Measurements from ENCODE around the gene OR7G1.

The OR7G1 gene

DNA sequence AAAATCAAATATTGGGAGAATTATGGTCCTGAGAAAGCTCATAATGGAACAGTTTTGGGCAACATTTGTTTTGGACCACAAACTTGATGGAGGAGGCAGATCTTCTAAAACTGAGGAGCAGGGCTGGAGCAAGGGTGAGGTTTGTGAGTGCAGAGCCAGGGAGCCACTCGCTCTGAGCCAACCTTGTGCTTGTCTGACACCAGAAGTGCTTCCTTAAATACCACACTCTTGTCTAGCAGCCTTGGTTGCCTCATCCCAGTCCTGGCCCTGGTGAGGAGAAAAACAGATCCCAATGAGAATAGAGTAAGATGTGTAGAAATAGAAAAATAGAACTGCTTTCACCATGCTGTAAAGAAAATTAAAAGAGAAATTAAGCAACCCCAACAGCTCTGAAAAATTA lies 31.3 kb upstream of the OR7G1 start:
- H3K4me3 ChIP-seq (ENCODE audit: severe bottlenecking) = no peak overlapping the region
- DNase-seq (ENCODE audit: low spot score) = no peak
- ATAC-seq (ENCODE audit: low read depth) = no peak
- TF ChIP-seq CTCF (IDR thresholded peaks at IDR 0.05; ENCODE audit: poor library complexity, severe bottlenecking) = no peak
- H3K27me3 ChIP-seq (ENCODE audit: insufficient read depth, poor library complexity, severe bottlenecking) = no peaks in the 10 kb centered on the region
- no peak overlapping the region for H3K27ac ChIP-seq (ENCODE audit: poor library complexity, severe bottlenecking)
- peaks cover 16% of the 10 kb centered on the region for H3K9me3 ChIP-seq (ENCODE audit: severe bottlenecking)
- no peaks in the 10 kb centered on the region for H3K4me1 ChIP-seq (ENCODE audit: insufficient read depth, poor library complexity, severe bottlenecking)
- H3K36me3 ChIP-seq (ENCODE audit: low read depth) = peaks cover 70% of the 10 kb centered on the region

DNA sequence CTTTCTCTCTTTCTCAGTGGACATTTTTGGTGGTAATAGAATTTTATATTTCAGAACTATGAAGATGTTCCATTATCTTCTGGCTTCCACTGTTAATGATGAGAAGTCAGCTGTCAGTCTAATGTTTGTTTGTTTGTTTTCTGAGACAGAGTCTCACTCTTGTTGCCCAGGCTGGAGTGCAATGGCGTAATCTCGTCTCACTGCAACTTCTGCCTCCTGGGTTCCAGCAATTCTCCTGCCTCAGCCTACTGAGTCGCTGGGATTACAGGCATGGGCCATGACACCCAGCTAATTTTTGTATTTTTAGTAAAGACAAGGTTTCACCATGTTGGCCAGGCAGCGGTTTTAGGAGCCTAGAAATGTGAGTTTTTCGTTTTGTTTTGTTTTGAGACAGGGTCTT lies 29.4 kb upstream of the OR7G1 start:
- TF ChIP-seq CTCF (IDR thresholded peaks at IDR 0.05; ENCODE audit: poor library complexity, severe bottlenecking) = no peak
- ATAC-seq (ENCODE audit: low read depth) (no peak), DNase-seq (ENCODE audit: low spot score) (no peak)
- Histone ChIP-seq H3K4me3 (ENCODE audit: severe bottlenecking) (no peak overlapping the region), H3K27ac (ENCODE audit: poor library complexity, severe bottlenecking) (no peak overlapping the region), H3K4me1 (ENCODE audit: insufficient read depth, poor library complexity, severe bottlenecking) (no peaks in the 10 kb centered on the region), H3K27me3 (ENCODE audit: insufficient read depth, poor library complexity, severe bottlenecking) (no peaks in the 10 kb centered on the region), H3K9me3 (ENCODE audit: severe bottlenecking) (peaks cover 19% of the 10 kb centered on the region), H3K36me3 (ENCODE audit: low read depth) (peaks cover 69% of the 10 kb centered on the region)

- Histone ChIP-seq H3K27ac (ENCODE audit: poor library complexity, severe bottlenecking) (peak within 1 kb of the TSS; percentile 21), H3K4me1 (ENCODE audit: insufficient read depth, poor library complexity, severe bottlenecking) (peaks cover 3% of the 10 kb centered on the region), H3K4me3 (ENCODE audit: severe bottlenecking) (peak within 1 kb of the TSS; percentile 75), H3K9me3 (ENCODE audit: severe bottlenecking) (peaks cover 12% of the 10 kb centered on the region), H3K36me3 (ENCODE audit: low read depth) (peaks cover 38% of the 10 kb centered on the region), H3K27me3 (ENCODE audit: insufficient read depth, poor library complexity, severe bottlenecking) (no peaks in the 10 kb centered on the region)
- ATAC-seq (ENCODE audit: low read depth) = peak; percentile 93
- DNase-seq (ENCODE audit: low spot score) = peak; percentile 89
- TF ChIP-seq CTCF (IDR thresholded peaks at IDR 0.05; ENCODE audit: poor library complexity, severe bottlenecking) = no peak
Observed at GRCh38 chr19:9140159-9140874, 24.8 kb upstream of the OR7G1 start, which contains the start of gene ZNF317. ZNF317 (plus strand) TSS chr19:9140397; CDS start chr19:9156017, 15,620 bp downstream.

GRCh38 chr19:9139609-9140158 lies 24.1 kb upstream of the OR7G1 start:
- H3K9me3 ChIP-seq (ENCODE audit: severe bottlenecking) = peaks cover 11% of the 10 kb centered on the region
- peaks cover 3% of the 10 kb centered on the region for H3K4me1 ChIP-seq (ENCODE audit: insufficient read depth, poor library complexity, severe bottlenecking)
- TF ChIP-seq CTCF (IDR thresholded peaks at IDR 0.05; ENCODE audit: poor library complexity, severe bottlenecking) = no peak
- ATAC-seq (ENCODE audit: low read depth) = no peak
- DNase-seq (ENCODE audit: low spot score) = no peak
- H3K27me3 ChIP-seq (ENCODE audit: insufficient read depth, poor library complexity, severe bottlenecking) = no peaks in the 10 kb centered on the region
- H3K36me3 ChIP-seq (ENCODE audit: low read depth) = peaks cover 32% of the 10 kb centered on the region
- H3K4me3 ChIP-seq (ENCODE audit: severe bottlenecking) = peak overlapping the region; percentile 75
- peak overlapping the region; percentile 21 for H3K27ac ChIP-seq (ENCODE audit: poor library complexity, severe bottlenecking)

DNA sequence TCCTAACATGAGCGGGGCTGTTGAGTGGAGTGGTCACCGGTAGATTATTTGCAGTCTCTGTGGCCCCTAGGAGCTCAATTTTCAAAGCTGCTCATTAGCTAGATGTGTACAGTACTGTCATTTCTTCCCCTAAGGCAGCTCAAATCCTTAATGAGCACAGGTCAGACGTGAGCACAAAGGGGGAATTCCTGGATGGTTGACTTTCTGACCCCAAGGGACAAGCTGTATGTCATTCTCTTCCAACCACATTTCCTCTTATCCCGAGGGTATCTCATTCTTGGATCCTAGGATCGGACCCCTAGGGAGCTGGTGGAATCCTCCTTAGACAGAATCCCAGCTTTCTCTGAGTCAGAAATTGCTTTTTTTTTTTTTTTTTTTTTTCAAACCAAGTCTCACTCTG lies 16.9 kb upstream of the OR7G1 start:
- H3K9me3 ChIP-seq (ENCODE audit: severe bottlenecking) = no peaks in the 10 kb centered on the region

More for the DNA sequence above, 16.9 kb upstream of the OR7G1 start:
- no peak for ATAC-seq (ENCODE audit: low read depth)
- H3K27me3 ChIP-seq (ENCODE audit: insufficient read depth, poor library complexity, severe bottlenecking) = no peaks in the 10 kb centered on the region
- no peaks in the 10 kb centered on the region for H3K36me3 ChIP-seq (ENCODE audit: low read depth)
- DNase-seq (ENCODE audit: low spot score) = no peak
- no peak for TF ChIP-seq CTCF (IDR thresholded peaks at IDR 0.05; ENCODE audit: poor library complexity, severe bottlenecking)
- no peak overlapping the region for H3K27ac ChIP-seq (ENCODE audit: poor library complexity, severe bottlenecking)
- H3K4me3 ChIP-seq (ENCODE audit: severe bottlenecking) = no peak overlapping the region
- H3K4me1 ChIP-seq (ENCODE audit: insufficient read depth, poor library complexity, severe bottlenecking) = peaks cover 6% of the 10 kb centered on the region
